GM04503 (cell line): ENCODE data around the gene DDOST.
A peak's percentile ranks its signal among the peaks of the same experiment; 100 is the strongest.

ENCODE experiments used
- DNase-seq: peaks from one replicate; pipeline ENCODE4 v3.0.0-alpha.2; 2012; ENCODE audit warnings: low read depth

DDOST gene

DNA sequence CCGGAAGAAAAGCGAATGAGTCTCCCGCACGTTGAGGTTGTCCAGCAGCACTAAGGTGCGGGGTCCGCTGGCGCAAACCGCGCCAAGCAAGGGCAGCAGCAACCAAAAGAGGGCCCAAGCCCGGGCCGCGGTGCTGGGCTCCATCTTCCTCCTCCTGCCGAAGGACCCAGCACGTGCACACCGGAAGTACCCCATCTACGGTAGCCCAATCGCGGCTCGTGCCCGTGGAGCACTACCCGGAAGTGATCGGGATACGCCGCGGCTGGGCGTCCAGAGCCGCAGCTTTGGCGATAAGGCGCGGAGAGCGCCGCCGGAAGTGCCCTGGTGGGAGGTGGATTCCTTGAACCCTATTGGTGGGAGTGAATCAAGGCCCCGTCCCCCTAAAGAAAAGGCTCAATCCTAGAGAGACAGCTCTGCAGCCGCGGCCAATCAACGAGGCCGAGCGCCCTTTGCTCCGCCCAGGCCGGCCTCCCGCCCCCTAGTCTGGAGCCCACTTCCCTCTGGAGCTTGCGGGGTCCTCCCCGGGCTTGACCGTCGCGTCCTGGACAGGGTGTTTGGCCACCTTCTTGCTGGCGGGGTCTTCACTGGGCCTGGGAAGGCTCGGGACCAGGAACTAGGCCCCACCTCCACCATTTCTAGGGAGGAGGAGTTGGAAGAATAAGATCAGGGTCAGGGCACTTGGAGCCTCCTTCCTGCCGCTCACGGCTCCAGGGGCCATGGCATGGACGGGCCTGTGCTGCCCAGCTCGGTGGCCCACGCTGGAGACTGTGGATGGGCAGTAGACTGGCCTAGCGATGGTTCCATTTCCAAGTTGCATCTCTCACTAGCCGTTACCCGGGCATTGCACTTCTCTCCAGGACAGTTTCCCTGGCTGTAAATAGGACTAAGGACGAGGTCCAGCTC, at the start of gene DDOST:
TSS of gene DDOST (minus strand) at position 163 of the 903 bp plus-strand sequence. CDS start at position 144, 19 bp downstream.
- peak; percentile 92 for DNase-seq

DNA sequence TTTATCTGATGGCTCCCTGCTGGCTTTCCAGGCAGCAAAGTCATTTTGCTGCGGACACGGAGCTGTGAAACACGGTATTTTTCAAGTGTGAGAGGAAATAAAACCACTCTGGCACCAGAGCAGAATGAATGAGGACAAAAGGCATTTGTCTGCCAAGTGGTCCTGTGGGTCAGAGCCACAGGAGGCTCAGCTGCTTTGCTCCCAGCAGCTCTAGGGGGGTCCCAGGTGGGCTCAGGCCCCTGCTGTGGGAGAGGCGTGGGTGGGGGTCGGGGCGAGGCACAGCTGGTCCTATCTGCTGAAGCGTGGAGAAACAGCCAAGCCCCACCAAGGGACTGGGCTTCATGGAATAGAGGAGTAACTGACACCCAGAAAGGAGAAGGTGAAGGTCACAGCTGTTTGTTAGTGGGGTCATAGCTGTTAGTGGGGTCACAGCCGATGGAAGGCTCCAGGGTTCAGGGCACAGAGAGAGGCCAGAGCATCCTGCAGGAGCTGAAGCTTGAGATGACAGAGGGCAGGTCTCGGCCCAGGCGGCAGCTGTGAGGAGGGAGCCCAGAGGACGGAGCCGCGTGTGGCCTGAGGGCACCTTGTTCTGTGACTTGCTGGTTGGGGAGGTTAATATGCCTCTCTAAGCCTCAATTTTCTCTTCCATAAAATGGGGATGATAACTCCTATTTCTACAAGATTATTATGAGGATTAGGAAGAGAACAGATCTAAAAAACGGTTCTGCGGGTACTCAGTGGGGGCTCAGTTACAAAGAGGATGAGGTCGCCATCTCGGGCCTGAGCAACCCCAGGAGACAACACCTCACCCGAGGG, 49.5 kb upstream of the DDOST start:
- DNase-seq = no peak

DNA sequence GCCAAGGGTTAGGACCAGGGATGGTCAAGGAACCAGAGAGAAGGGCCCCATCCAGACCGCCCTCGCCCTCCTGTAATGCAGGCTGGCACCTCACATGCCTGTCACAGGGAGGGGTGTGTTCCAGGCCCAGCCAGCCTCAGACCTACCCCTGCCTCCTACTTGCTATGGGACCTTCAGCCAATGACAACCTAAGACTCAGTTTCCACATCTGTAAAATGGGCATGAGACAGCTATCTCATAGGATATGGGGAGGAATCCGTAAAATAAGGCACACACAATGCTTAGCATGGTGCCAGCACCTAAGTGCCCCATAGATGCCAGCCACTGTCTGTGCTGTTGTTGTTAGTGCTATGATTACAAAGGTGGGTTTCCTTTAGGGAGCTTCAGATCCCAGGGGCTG, 48.7 kb upstream of the DDOST start:
- no peak for DNase-seq

DNA sequence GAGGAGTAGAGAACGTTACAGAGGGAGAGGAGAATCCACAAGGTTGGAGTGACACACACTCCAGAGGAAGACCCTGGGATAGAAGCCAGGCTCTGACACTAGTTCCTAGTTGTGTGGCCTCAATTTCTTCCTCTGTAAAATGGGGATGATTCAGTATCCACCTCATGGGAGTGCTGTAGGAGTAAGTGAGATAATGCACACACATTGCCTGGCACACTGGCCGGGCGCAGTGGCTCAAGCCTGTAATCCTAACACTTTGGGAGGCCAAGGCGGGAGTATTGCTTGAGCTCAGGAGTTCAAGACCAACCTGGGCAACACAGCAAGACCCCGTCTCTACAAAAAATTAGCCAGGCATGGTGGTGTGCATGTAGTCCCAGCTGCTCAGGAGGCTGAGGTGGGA, 47.7 kb upstream of the DDOST start:
- DNase-seq = no peak

DNA sequence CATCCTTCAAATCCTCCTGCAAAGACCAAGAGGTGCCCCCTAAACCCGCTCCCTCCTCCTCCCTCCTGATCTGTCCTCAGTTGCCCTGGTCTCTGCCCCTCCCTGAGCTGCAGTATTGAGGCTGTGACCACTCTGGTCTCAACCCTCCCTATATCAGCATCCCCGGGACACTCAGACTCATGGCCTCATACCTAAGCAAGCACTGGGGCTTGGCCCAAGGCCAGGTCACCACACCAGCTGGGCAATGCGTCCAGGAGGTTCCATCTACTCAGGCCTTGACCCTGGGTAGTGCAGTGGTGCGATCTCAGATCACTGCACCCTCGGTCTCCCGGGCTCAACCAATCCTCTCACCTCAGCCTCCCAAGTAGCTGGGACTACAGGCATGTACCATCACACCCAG, 46.9 kb upstream of the DDOST start:
- no peak for DNase-seq

DNA sequence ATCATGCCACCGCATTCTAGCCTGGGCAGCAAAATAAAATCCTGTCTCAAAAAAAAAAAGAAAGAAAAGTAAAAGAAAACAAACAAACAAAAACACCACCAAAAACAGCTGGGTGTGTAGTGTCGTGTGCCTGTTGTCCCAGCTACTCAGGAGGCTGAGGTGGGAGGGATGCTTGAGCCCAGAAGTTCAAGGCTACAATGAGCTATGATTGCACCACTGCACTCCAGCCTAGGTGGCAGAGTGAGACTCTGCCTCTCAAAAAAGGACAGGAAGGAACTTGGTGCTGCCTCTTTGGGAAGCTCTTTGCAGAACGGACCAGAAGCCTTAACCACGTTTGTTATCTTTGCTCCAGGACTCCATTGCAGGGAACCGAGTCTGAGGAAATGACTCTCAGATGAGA, 45.7 kb upstream of the DDOST start:
- DNase-seq = no peak

DNA sequence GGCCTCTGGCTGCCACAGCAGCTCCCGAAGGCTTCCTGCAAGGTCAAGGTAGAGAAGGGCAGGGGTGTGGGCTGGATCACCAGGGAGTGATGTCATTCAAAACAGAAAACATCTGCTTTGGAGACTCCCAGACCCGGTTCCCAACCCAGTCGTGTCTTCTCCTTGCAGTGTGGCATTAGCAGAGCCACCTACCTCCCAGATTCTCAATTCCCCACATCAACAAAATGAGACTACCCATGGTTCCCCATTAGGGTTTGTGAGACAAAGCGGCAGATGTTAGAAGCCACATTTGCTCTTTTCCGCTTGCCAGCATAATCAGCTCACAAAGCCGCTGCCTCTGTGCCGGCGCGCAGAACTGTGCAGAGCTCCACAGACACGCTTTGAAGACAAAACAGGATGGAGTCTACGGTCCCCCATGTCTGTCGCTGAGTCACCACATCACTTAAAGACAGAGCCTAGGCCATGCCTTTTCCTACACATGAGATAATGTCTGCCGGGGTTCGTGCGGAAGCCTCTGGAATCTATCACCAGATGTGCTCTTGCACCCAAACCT, 44.1 kb upstream of the DDOST start:
- DNase-seq = no peak

DNA sequence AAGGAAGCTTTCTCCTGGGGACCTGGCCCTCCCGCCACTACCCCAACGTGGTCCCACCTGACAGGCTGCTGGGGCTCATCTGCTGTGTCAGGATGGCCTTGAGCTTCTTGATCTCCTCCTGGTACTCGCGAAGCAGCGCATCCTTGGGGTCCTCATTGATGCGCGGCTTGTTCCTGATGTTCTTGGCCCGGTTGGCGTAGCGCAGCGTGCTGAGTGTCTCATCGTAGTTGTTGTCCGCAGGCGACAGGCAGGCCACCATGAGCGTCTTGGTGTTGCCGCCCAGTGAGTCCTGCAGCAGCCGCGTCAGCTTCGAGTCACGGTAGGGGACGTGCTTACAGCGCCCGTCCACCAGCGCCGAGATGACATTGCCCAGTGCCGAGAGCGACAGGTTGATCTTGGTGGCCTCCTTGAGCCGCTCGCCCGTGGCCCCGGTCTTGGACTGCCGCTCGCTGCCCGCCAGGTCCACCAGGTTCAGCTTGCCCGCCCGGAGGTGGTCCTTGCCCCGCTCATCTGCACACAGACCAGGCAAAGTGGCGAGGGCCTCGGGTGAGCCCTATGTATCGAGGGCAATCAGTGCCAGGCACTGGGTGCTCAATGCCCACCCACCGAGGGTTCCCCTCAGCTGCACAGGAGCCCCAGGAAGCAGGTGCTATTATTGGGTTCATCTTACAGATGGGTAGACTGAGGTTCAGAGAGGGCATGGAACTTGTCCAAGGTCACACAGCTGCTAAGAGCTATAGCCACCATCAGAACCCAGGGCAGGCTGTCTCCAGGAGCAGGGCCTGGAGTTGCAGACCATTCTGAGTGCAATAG, 43.4 kb upstream of the DDOST start:
- DNase-seq = no peak

DNA sequence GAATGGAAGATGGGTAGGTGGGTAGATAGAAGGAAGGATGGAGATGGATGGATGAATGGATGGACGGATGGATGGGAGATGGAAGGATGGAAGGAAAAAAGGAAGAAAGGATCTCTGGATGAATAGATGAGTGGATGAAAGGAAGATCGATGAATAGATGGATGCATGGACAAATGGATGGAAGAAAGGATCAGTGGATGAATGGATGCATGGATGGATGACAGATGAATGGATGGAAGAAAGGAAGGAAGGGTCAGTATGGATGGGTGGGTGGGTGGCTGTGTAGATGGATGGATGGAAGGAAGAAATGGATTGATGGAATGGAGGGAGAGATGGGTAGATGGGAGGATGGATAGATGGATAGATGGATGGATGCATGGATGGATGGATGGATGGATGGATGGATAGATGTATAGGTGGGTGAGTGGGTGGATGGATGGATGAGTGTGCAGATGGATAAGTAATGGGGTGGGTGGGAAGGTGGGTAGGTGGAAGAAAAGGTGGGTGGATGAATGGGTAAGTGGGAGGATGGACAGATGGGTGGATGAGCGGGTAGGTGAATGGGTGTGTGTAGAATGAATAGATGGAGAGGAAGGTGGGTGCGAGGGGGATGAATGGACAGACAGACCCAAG, 42.1 kb upstream of the DDOST start:
- DNase-seq = no peak

DNA sequence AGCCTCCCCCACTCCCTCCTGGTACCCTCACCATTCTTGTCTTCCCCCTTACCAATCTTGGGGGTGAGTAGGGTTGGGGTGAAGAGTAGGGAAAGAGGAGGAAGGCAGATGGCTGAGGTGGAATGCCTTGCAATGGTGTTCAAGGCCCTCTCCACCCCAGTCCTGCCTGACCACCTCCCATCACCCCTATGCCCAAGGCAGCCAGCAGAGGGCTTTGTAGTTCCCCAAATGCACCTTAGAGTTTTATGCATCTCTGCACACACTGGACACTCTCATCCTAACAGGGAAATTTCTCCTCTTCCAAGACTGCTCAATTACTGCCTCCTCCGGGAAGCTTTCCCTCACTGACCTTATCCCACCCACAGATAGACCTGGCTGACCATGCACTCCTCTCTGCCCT, 41.2 kb upstream of the DDOST start:
- DNase-seq = no peak

DNA sequence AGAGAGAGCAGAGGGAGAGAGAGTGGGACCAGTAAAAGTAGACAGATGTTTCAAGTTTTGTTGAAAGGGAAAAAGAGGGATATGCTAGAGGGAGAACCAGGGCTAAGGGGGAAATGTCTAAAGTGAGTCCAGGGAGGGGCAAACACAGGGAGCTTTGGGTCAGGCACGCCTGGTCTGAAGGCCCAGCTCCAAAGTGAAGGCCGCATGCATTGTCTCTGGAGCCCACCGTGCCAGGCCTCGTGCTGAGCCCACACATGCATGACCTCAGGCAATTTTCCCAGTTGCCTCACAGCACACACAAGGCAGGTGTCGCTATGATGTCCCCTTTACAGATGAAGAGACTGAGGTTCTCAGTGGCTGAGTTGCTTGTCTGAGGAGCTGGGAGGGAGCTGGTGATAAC, 40.7 kb upstream of the DDOST start:
- no peak for DNase-seq

DNA sequence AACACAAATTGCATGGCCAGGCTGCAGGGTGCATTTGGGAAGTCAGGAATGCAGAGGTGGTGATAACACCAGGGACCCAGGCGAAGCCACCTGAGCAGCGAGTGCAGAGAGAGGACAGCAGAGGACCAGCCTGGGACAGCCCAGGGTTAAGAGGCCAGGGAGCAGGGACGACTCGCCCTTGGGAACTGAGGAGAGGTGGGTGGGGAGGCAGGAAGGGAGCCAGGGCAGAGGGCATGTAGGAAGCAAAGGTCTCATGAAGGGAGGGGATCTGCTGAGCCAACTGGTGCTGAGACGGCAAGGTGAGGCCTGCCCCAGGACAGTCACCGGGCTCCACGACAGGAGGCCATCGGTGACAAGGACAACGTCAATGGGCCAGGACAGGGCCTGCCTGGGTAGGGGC, 40.3 kb upstream of the DDOST start:
- no peak for DNase-seq

DNA sequence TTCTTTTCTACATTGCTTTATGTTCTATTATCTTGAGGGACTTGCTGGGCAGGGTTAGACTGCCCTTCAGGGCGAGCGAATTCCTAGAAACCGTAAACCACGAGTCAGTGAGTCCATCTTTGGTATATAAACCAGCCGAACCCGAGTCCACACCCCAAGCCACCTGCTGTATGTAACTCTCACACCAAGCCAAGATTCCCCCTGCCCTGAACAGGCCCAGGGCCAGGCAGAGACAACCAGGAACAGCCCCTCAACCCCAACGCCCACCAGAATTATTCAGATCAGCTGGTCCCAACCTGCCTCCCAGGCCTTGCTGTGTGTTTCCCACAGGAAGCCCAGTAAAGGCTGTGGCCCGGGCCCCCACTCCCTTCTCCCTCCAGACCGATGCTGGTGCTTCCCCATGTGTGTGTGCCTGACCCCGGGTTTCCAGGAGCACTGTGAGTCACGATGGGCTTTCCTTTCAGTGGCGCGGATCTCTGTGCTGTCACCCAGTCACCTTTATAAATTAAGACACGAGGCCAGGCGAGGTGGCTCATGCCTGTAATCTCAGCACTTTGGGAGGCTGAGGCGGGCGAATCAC, 39.6 kb upstream of the DDOST start:
- no peak for DNase-seq

DNA sequence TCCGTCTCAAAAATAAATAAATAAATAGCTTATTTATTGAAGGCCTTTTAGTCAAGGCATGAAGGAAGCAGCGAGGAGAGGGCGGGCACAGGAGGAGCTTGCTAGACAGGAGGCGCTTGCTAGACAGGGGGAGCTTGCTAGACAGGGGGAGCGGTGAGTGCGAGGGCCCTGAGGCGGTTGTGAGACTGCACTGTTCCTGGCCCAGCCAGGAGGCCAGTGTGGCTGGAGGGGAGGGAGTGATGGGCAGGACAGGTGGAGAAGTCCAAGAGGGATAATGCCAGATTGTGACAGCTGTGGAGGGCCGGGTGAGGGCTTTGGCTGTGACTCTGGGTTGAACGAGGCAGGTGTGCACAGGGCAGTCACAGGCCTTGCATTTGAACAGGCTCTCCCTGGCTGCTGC, 38.4 kb upstream of the DDOST start:
- no peak for DNase-seq

DNA sequence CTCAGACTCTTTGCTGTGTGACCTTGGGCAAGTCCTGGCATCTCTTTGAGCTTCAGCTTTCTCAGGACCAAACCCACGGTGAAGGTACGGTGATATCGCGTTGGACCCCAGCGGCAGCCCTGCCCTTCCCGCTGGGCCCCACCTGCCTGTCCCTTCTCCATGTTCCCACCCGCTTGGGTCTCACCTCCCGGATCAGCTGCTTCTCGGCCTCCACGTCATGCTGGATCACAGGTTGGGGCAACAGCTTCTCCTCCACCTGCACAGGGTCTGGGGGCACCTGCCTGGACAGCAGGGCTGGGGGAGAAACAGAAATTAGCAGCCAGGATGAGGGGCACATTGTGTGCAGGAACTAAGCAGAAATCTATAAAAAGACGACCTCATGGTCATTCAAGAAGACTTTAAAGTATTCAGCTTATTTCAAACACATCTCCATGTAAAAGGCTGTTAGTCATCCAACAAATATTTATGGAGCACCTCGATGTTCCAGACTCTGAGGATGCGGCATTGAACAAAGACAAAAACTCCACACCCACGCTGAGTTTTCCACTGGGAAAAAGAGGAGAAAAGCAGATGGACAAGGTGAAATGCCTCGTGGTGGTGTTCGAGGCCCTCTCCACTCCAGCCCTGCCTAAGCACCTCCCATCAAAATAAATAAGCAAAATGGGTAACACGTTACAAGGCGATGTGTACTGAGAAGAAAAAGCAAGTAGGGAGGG, 37.2 kb upstream of the DDOST start:
- peak; percentile 56 for DNase-seq

DNA sequence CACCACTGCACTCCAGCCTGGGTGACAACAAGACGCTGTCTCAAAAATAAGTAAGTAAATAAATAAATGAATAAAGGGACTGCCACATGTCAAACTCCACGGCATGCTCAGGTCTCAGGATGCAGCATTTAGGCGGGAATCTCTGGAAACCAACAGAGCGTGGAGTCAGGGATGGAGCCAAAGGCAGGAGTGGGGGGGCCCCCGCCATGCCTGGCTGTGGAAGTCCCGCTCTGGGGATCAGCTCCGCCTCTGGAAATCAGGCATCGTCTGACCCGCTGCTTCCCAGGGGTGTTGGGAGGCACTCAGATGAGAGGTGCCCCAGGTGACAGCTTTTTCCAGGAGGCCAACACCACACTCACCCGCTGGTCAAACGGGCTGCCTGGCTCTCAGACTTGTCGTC, 36.4 kb upstream of the DDOST start:
- DNase-seq = no peak

DNA sequence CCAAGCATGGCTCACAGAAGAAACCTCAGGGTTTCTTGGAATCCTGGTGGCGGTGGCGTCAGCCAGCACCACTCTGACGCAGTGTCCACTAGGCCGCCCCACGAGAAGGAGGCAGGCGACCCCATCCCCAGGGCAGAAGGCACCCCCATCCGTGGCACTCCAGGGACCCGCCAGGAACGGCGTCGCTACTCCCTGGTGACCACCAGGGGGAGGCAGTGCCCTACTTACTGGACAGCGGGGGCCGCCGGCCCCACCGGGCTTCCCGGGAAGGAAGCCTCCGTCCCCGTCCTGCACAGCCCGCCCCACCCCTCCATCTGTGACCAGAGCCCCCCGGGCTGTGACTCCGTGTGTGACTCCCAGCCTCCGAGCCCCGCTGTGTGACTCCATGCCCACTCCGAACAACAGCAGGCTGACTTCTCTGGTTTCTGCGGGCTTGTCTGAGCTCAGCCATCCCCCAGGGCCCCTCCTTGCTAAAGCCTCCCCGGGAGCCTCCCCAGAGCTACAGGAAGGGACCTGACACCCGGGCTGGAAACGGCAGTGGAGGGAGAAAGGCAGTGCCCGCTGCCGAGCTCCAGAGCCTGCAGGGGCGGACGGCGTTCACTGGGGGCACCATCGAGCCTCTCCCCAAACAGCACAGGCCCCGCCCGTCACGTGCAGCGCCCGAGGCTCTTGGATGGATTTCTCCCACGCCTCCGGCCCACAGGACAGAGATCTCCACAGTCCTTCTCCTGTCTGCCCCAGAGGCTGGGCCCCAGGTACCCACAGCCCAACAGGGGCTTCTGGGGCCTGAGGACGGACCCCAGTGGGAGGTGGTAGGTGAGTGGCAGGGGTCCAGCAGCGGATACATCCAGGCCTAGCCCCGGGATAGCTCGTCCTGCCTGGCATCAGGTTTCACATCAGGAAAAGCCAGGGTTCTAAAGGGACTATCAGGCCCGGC, 35.5 kb upstream of the DDOST start:
- DNase-seq = peak; percentile 69

DNA sequence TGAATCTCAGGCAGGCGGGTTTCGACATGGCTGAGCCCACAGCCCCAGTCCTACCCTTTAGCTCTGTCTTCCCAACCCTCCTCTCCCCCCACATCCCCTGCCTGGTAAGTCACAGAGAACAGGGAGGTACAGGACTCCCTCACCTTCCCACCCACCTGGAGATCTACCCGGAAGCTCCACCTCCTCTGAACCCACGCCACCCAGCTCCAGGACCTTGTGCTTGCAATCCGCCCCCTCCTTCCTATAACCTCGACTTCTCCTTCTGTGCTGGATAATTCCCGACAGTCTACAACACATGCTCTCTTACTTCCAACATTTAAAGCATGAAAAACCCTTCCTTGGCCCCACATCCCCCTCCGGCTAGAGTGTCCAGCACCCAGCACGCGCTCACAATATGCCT, 34.3 kb upstream of the DDOST start:
- no peak for DNase-seq

DNA sequence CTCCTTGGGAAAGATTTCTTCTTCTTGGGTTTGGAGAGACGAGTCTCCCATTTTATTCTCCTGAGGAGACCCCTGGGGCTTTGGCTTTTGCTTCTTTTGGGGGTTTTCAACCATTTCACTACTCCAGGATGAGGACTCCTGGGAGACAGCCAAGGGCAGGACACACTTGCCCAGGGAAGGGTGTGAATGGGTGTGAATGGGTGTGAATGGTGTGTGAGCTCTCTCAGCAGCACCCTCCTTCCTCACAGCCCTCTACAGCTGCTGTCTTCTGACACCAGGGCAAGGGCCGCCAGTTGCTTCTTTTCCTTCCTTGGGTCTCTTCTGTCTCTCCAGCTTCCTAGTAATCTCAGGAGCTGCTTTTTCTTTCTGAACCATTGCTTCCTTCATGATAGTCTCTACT, 32.5 kb upstream of the DDOST start:
- no peak for DNase-seq
